Measurements from ENCODE around the gene SMAP2. TPM values are rescaled to one million over a fixed set of nuclear protein-coding genes. Genes with fewer than 3 reads are reported as not detected.

SMAP2 gene
- total and polyA plus RNA-seq, 10 of the 15 experiments (the other 5 are each of a cell fraction or from before 2014, with no cell fraction given), result 33.4 to 177 (median 105) TPM

DNA sequence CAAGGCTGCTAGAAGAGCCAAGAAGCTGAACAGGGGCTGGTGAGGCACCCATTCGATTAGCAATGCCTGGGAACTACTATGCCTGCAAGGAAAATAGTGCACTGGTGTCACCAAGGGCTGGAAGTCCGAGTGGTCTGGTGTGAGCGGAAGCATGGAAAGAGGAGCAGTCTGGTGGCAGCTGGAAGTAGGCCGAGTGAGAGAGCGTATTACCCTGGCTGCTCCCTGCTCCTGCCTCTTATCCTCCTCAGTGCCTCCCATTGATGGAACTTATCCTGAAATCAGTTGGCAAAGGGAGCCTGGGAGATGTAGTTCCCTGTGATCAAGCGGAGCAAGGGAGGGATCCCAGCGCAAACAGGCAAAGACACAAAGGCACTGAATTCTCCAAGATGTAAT lies 9.6 kb downstream of the SMAP2 start (continued):
- TF ChIP-seq FOXK2 (IDR thresholded peaks at IDR 0.05) (no peak), EED (IDR thresholded peaks at IDR 0.05; ENCODE audit: low read depth) (peak; percentile 23; the same call in 1 of the 2 replicates)

DNA sequence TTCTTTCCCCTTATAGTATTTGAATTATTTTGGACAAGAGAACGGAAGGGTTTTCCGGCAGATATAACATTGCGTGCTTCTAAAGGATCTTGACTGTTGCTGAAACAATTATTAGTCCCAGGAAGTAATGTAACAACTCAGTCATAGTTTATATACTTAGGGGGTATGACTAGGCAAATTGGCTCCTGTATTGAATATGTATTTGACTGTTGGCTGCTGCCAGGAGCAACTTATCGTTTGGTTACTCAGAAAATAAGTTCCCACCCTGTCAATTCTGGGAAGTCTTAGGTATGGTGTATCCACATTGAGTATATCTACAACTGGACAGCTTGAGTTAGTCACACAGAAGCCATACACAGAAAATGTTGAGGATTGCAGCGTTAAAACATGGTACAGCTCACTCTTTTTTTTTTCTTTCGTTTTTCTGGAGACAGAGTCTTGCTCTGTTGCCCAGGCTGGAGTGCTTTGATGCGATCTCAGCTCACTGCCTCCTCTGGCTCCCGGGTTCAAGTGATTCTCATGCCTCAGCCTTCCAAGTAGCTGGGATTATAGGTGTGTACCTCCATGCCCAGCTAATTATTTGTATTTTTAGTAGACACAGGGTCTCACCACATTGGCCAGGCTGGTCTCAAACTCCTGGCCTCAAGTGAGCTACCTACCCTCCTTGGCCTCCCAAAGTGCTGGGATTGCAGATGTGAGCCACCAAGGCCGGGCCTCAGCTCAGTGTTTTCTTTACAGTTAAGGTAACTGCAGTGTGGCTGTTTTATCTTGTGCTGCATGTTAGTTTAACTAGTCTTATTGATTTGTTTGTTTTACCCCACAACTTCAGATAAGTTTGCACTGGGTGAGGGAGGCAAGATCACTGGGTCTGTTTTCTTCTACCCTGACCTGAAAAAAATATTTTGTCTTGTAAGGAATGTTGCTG lies 10.2 kb downstream of the SMAP2 start:
- FAIRE-seq, result no peak
- peaks cover 94% of the 10 kb centered on the region for H3K79me2 ChIP-seq (ENCODE audit: control insufficient read depth, insufficient read depth, low read length)
- TF ChIP-seq, protein P1, sequence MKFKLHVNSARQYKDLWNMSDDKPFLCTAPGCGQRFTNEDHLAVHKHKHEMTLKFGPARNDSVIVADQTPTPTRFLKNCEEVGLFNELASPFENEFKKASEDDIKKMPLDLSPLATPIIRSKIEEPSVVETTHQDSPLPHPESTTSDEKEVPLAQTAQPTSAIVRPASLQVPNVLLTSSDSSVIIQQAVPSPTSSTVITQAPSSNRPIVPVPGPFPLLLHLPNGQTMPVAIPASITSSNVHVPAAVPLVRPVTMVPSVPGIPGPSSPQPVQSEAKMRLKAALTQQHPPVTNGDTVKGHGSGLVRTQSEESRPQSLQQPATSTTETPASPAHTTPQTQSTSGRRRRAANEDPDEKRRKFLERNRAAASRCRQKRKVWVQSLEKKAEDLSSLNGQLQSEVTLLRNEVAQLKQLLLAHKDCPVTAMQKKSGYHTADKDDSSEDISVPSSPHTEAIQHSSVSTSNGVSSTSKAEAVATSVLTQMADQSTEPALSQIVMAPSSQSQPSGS (IDR thresholded peaks at IDR 0.05; ENCODE audit: low read length), result no peak
- TF ChIP-seq CBFB (IDR thresholded peaks at IDR 0.05; ENCODE audit: low read depth) (no peak), IKZF2 (IDR thresholded peaks at IDR 0.05) (no peak), NFIC (IDR thresholded peaks at IDR 0.05; ENCODE audit: low read depth, low read length) (peak; percentile 24; the same call in 1 of the 2 replicates), JUNB (IDR thresholded peaks at IDR 0.05) (0 out of 2 replicates have a peak, but pooled peaks have one; percentile 8), POLR2A (IDR thresholded peaks at IDR 0.05; ENCODE audit: low read depth, low read length) (no peak; the same call in 1 of the 2 replicates), HCFC1 (IDR thresholded peaks at IDR 0.05; ENCODE audit: low read length) (no peak), MEF2A (IDR thresholded peaks at IDR 0.05; ENCODE audit: insufficient read depth, low read depth, low read length) (no peak), HDGF (IDR thresholded peaks at IDR 0.05) (peak; percentile 54; the same call in 1 of the 2 replicates), RCOR1 (conservative IDR thresholded peaks at IDR 0.05; ENCODE audit: low read depth, low read length) (no peak), ZNF384 (IDR thresholded peaks at IDR 0.05; ENCODE audit: borderline replicate concordance, low read depth, low read length) (no peak)
- TF ChIP-seq, protein P2, sequence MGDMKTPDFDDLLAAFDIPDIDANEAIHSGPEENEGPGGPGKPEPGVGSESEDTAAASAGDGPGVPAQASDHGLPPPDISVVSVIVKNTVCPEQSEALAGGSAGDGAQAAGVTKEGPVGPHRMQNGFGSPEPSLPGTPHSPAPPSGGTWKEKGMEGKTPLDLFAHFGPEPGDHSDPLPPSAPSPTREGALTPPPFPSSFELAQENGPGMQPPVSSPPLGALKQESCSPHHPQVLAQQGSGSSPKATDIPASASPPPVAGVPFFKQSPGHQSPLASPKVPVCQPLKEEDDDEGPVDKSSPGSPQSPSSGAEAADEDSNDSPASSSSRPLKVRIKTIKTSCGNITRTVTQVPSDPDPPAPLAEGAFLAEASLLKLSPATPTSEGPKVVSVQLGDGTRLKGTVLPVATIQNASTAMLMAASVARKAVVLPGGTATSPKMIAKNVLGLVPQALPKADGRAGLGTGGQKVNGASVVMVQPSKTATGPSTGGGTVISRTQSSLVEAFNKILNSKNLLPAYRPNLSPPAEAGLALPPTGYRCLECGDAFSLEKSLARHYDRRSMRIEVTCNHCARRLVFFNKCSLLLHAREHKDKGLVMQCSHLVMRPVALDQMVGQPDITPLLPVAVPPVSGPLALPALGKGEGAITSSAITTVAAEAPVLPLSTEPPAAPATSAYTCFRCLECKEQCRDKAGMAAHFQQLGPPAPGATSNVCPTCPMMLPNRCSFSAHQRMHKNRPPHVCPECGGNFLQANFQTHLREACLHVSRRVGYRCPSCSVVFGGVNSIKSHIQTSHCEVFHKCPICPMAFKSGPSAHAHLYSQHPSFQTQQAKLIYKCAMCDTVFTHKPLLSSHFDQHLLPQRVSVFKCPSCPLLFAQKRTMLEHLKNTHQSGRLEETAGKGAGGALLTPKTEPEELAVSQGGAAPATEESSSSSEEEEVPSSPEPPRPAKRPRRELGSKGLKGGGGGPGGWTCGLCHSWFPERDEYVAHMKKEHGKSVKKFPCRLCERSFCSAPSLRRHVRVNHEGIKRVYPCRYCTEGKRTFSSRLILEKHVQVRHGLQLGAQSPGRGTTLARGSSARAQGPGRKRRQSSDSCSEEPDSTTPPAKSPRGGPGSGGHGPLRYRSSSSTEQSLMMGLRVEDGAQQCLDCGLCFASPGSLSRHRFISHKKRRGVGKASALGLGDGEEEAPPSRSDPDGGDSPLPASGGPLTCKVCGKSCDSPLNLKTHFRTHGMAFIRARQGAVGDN (IDR thresholded peaks at IDR 0.05), result no peak
- TF ChIP-seq, protein P3, sequence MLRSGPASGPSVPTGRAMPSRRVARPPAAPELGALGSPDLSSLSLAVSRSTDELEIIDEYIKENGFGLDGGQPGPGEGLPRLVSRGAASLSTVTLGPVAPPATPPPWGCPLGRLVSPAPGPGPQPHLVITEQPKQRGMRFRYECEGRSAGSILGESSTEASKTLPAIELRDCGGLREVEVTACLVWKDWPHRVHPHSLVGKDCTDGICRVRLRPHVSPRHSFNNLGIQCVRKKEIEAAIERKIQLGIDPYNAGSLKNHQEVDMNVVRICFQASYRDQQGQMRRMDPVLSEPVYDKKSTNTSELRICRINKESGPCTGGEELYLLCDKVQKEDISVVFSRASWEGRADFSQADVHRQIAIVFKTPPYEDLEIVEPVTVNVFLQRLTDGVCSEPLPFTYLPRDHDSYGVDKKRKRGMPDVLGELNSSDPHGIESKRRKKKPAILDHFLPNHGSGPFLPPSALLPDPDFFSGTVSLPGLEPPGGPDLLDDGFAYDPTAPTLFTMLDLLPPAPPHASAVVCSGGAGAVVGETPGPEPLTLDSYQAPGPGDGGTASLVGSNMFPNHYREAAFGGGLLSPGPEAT (IDR thresholded peaks at IDR 0.05; ENCODE audit: low read depth), result no peak

More for the DNA sequence above, 10.2 kb downstream of the SMAP2 start:
- ChIA-PET POLR2A (interaction anchor here (0.5 to 15.7 kb wide), 8 partner anchors 8 to 235 kb away, joined by 3 to 243 read pairs (median 18); partner anchors contain the start of gene SMAP2), CTCF (interaction anchor here (0.7 to 18.7 kb wide), 9 partner anchors 9 to 231 kb away, joined by 3 to 271 read pairs (median 9); partner anchors contain the start of gene SMAP2), RAD21 (ENCODE audit: unreplicated experiment) (interaction anchor here (0.9 to 12.1 kb wide), 13 partner anchors 7 to 308 kb away, joined by 3 to 189 read pairs (median 6); partner anchors contain the start of genes COL9A2, NFYC, SMAP2 and ZFP69B), SMC1A (ENCODE audit: uncharacterized antibody, unreplicated experiment) (interaction anchor here (1.0 to 18.1 kb wide), 12 partner anchors 10 to 240 kb away, joined by 3 to 426 read pairs (median 18); partner anchors contain the start of genes SMAP2 and ZFP69B)
- intact Hi-C loops (cut with micrococcal nuclease; ENCODE audit: unreplicated experiment), result no loop called here
- H3K4me2 ChIP-seq (ENCODE audit: control insufficient read depth, insufficient read depth), result peak overlapping the region; percentile 93
- BruUV-seq (replicated peaks), result no TSS peak
- in situ Hi-C loops (cut with MboI), result no loop called here
- no peaks in the 10 kb centered on the region for H3K9me3 ChIP-seq (replicated peaks; ENCODE audit: control insufficient read depth, insufficient read depth, low read length)
- ATAC-seq (no peak), DNase-seq (ENCODE audit: low read depth, low spot score) (no peak)
- H3K27me3 ChIP-seq (replicated peaks in 1 of 2; ENCODE audit: control insufficient read depth in 2 of 2, insufficient read depth in 2 of 2, low read length in 1 of 2), result no peaks in the 10 kb centered on the region
- peak overlapping the region; percentile 88 for H3K9ac ChIP-seq (ENCODE audit: control insufficient read depth, insufficient read depth, low read length)
- no peaks in the 10 kb centered on the region for H4K20me1 ChIP-seq (ENCODE audit: control insufficient read depth, insufficient read depth)
- peak overlapping the region; percentile 97 for H3K27ac ChIP-seq (ENCODE audit: control insufficient read depth, insufficient read depth)
- H3K36me3 ChIP-seq (ENCODE audit: control insufficient read depth in 2 of 2, insufficient read depth in 2 of 2, low read length in 1 of 2), result peaks cover 0 to 11% of the 10 kb centered on the region in 2 experiments
- H3K4me1 ChIP-seq (ENCODE audit: control insufficient read depth, insufficient read depth, low read length), result peaks cover 66% of the 10 kb centered on the region
- no peak overlapping the region for H2AFZ ChIP-seq (ENCODE audit: control insufficient read depth, low read depth, low read length)
- peak overlapping the region; percentile 46 for H3K4me3 ChIP-seq
- 3% methylated on average over 9 of the region's 9 CpGs for WGBS (ENCODE audit: insufficient coverage, insufficient replicate concordance, low lambda C conversion rate, missing lambda C conversion rate)

Measured in GM12878 (cell line).